K562 (cell line): ENCODE data around the gene SHISA9. TPM values are rescaled to one million over a fixed set of nuclear protein-coding genes. Genes with fewer than 3 reads are reported as not detected.

Experiments used
- ATAC-seq: fragments of 200-7000 bp; cut with Tn5 transposase; 3 replicates; pipeline ENCODE4 v1.9.1; 2020; ENCODE audit warnings: moderate library complexity
- BruUV-seq: library from RNA; stranded (reverse); fragments of 400-500 nt; replicated peaks from 2 replicates; lab custom pipeline; 2021; lab: Mats Ljungman, UMichigan
- CTCF ChIA-PET: fragments of 300-600 bp; formaldehyde crosslinking; extraction: SDS; loops from one replicate; lab custom pipeline; 2021; ENCODE audit warnings: low intra/inter-chr PET ratio; lab: Yijun Ruan, JAX
- POLR2A ChIA-PET: fragments of 300-600, 350-650 bp; sonication (Branson Sonifier 250); formaldehyde crosslinking; extraction: SDS; loops from one replicate; lab custom pipeline; 2021; ENCODE audit warnings: antibody characterized with exemption, inconsistent platforms; lab: Yijun Ruan, JAX
- DNase-seq, 4 experiments: peaks; one replicate each; pipeline versions ENCODE4 v3.0.0 to v3.0.0-alpha.2; 2011 to 2018; ENCODE audit warnings: low spot score in 3 of 4, mixed read lengths in 3 of 4; ENCODE audit errors: extremely low read depth in 1 of 4
- FAIRE-seq: peaks from 2 replicates; lab custom pipeline; 2011; peaks lifted over from hg19 to GRCh38; lab: Jason Lieb, UNC
- H2AFZ ChIP-seq: 2 replicates; pipeline ENCODE4 v1.6.0; 2011; ENCODE audit warnings: low read depth, low read length, control low read depth, inconsistent platforms
- H3K27ac ChIP-seq: fragments of 200-600 bp; 3 replicates; pipeline ENCODE4 v1.8.0; 2011; ENCODE audit warnings: low read depth, mild to moderate bottlenecking, control low read depth, inconsistent platforms, low read length, moderate library complexity, mixed read lengths; ENCODE audit errors: extremely low read depth
- H3K27me3 ChIP-seq, 2 experiments: fragments of 300-600 bp in 1 of 2; 2 replicates in 1 of 2; 3 replicates in 1 of 2; pipeline versions ENCODE4 v1.6.0 to v1.8.0; 2011; ENCODE audit warnings: inconsistent platforms in 2 of 2, low read length in 2 of 2, mild to moderate bottlenecking in 1 of 2, mixed read lengths in 1 of 2, moderate library complexity in 1 of 2; ENCODE audit not compliant: control insufficient read depth in 2 of 2, insufficient read depth in 2 of 2
- H3K36me3 ChIP-seq: fragments of 300-600 bp; 3 replicates; pipeline ENCODE4 v1.8.0; 2011; ENCODE audit warnings: mild to moderate bottlenecking, low read length, inconsistent platforms; ENCODE audit not compliant: control insufficient read depth, insufficient read depth
- H3K4me1 ChIP-seq, 2 experiments: fragments of 200-600 bp in 1 of 2; replicated peaks in 1 of 2; 2 replicates in 1 of 2; 3 replicates in 1 of 2; pipeline versions ENCODE4 v1.5.1 to v1.8.0; 2011; ENCODE audit warnings: inconsistent platforms in 2 of 2, low read length in 2 of 2, mild to moderate bottlenecking in 1 of 2, mixed read lengths in 1 of 2, moderate library complexity in 1 of 2; ENCODE audit not compliant: control insufficient read depth in 2 of 2, insufficient read depth in 2 of 2
- H3K4me2 ChIP-seq: 2 replicates; pipeline ENCODE4 v1.6.1; 2011; ENCODE audit warnings: low read length, control low read depth, inconsistent platforms, mixed read lengths; ENCODE audit not compliant: insufficient read depth
- H3K4me3 ChIP-seq: fragments of 200-600 bp; sonication (generic), shearing (Covaris generic); 2 replicates; pipeline ENCODE4 v1.5.1; 2016; ENCODE audit warnings: control low read depth, inconsistent platforms
- H3K79me2 ChIP-seq: fragments of 200-600 bp; 3 replicates; pipeline ENCODE4 v1.8.0; 2011; ENCODE audit warnings: low read length, inconsistent platforms; ENCODE audit not compliant: control insufficient read depth, insufficient read depth
- H3K9ac ChIP-seq, 2 experiments: 2 replicates each; pipeline versions ENCODE4 v1.6.0 to v1.6.1; 2011; ENCODE audit warnings: low read depth in 2 of 2, low read length in 2 of 2, control low read depth in 1 of 2, inconsistent platforms in 1 of 2, mild to moderate bottlenecking in 1 of 2, mixed read lengths in 1 of 2; ENCODE audit not compliant: insufficient read depth in 1 of 2
- H3K9me1 ChIP-seq: one replicate; pipeline ENCODE4 v1.6.0; 2011; ENCODE audit warnings: inconsistent platforms, mild to moderate bottlenecking, low read length, moderate library complexity; ENCODE audit not compliant: control insufficient read depth, insufficient read depth
- H3K9me3 ChIP-seq: replicated peaks from 2 replicates; pipeline ENCODE4 v1.5.1; 2011; ENCODE audit warnings: low read depth, low read length, inconsistent platforms; ENCODE audit not compliant: control insufficient read depth, insufficient read depth
- H4K20me1 ChIP-seq: replicated peaks from 2 replicates; pipeline ENCODE4 v1.6.1; 2011; ENCODE audit warnings: low read length, inconsistent platforms, mixed read lengths; ENCODE audit not compliant: control insufficient read depth, insufficient read depth
- ARNT ChIP-seq, 2 experiments: fragments of 450-650 bp; IDR thresholded peaks; 2 replicates each; pipeline ENCODE4 v1.6.1; 2016; ENCODE audit warnings: mild to moderate bottlenecking in 1 of 2
- CBX1 ChIP-seq: sonication (generic); IDR thresholded peaks from 2 replicates; pipeline ENCODE4 v1.6.1; 2016; ENCODE audit warnings: antibody characterized with exemption, low read depth, mild to moderate bottlenecking
- JUNB ChIP-seq: fragments of 450-650 bp; formaldehyde crosslinking; conservative IDR thresholded peaks from 2 replicates; pipeline ENCODE4 v1.4.0; 2020; ENCODE audit warnings: mild to moderate bottlenecking
- RBFOX2 ChIP-seq: fragments of 200-400 bp; formaldehyde crosslinking; IDR thresholded peaks from 2 replicates; pipeline ENCODE4 v1.6.1; 2017; ENCODE audit warnings: low read depth, mild to moderate bottlenecking, low read length, moderate library complexity
- RBM14 ChIP-seq: fragments of 200-400 bp; formaldehyde crosslinking; IDR thresholded peaks from 2 replicates; pipeline ENCODE4 v1.6.1; 2018; ENCODE audit warnings: low read depth, mild to moderate bottlenecking, low read length, moderate library complexity, borderline replicate concordance; ENCODE audit not compliant: insufficient read depth
- TRIM24 ChIP-seq, 2 experiments: fragments of 450-650 bp; IDR thresholded peaks; 2 replicates each; pipeline ENCODE4 v1.6.1; 2016
- ZNF551 ChIP-seq: fragments of 250-450 bp; sonication (Bioruptor Pico); IDR thresholded peaks from 2 replicates; pipeline ENCODE4 v1.5.0; 2021; ENCODE audit warnings: mild to moderate bottlenecking, moderate library complexity
- WGBS: fragments of 100-300 bp; shearing (Covaris generic); methylation state at CpG from one replicate; pipeline ENCODE4 v1.1.6; 2016; ENCODE audit warnings: low coverage, mixed read lengths; ENCODE audit not compliant: insufficient coverage; ENCODE audit errors: missing lambda C conversion rate; 5-methylcytosine and 5-hydroxymethylcytosine counted together
- in situ Hi-C: fragments of 300-500 bp; cut with MboI; formaldehyde crosslinking; loops from 4 replicates; pipeline ENCODE4 v1.15.0; 2018; ENCODE audit warnings: inconsistent platforms, mixed read lengths
- intact Hi-C: fragments of 100-400 bp; cut with micrococcal nuclease; formaldehyde crosslinking; loops from 2 replicates; pipeline ENCODE4 v1.14.2; 2022
- polyA plus RNA-seq, 8 experiments: library from polyadenylated mRNA; depleted of rRNA in 4 of 8; stranded (reverse) in 5 of 8; unstranded in 3 of 8; fragments of >200 nt; fragmentation: Nextera tagmentation in 2 of 8; fragmentation: Illumina TruSeq in 1 of 8; extraction: Ambion mirVana in 2 of 8; extraction: Trizol in 1 of 8; gene quantifications; 2 replicates each; pipeline versions ENCODE4 v1.2.1 to v1.2.3, GENCODE V29; 2011 to 2014; ENCODE audit warnings: inconsistent platforms in 1 of 8, missing spikeins in 1 of 8
- total RNA-seq, 7 experiments: library from RNA; depleted of rRNA in 6 of 7; stranded (reverse); fragments of >200 nt in 6 of 7; fragmentation: Illumina TruSeq in 2 of 7; extraction: Trizol in 2 of 7; gene quantifications; 2 replicates each; pipeline versions ENCODE4 v1.2.1 to v1.2.3, GENCODE V29; 2011 to 2021; ENCODE audit warnings: low replicate concordance in 1 of 7
- TF ChIP-seq, protein P1 (sequence below): fragments of 200-800 bp; sonication (Bioruptor generic); IDR thresholded peaks from 2 replicates; pipeline ENCODE4 v1.6.1; 2017; ENCODE audit warnings: missing genetic modification characterization, missing compliant biosample characterization

Gene SHISA9
- total and polyA plus RNA-seq, 9 of the 15 experiments (the other 6 are each of a cell fraction or from before 2014, with no cell fraction given): under 0.01 to 0.16 (median 0.01) TPM; not detected in 6

DNA sequence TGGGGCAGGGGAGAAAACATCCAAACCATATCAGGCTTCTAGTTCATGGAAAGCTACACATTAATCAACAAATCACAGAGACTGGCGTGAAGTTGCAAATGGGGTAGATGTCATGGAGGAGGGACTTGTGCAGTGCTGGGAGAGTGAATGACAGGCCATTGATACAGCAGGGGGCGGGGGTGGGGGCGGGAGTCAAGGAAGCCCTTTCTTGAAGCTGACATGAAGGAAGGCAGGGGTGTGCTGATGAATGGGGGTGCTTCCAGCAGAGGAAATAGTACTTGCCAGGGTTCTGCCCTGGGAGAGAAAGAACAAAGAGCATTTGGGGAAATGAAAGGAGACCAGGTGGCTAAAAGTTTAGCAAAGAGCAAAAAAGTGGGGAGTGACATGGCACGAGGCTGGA lies 269.9 kb downstream of the SHISA9 start:
- no TSS peak for BruUV-seq
- H3K36me3 ChIP-seq: no peaks in the 10 kb centered on the region
- FAIRE-seq: no peak
- H3K9me3 ChIP-seq: no peaks in the 10 kb centered on the region
- H3K79me2 ChIP-seq: no peaks in the 10 kb centered on the region
- TF ChIP-seq, protein P1, sequence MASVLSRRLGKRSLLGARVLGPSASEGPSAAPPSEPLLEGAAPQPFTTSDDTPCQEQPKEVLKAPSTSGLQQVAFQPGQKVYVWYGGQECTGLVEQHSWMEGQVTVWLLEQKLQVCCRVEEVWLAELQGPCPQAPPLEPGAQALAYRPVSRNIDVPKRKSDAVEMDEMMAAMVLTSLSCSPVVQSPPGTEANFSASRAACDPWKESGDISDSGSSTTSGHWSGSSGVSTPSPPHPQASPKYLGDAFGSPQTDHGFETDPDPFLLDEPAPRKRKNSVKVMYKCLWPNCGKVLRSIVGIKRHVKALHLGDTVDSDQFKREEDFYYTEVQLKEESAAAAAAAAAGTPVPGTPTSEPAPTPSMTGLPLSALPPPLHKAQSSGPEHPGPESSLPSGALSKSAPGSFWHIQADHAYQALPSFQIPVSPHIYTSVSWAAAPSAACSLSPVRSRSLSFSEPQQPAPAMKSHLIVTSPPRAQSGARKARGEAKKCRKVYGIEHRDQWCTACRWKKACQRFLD (CRISPR knock-in tag): no peak
- TF ChIP-seq ZNF551 (CRISPR knock-in tag): no peak
- TF ChIP-seq RBFOX2: no peak
- TF ChIP-seq TRIM24 (IDR thresholded peaks at IDR 0.05): no peak
- no peak for TF ChIP-seq JUNB (CRISPR knock-in tag)
- no peak for TF ChIP-seq RBM14
- no peak for TF ChIP-seq CBX1
- TF ChIP-seq ARNT (IDR thresholded peaks at IDR 0.05): no peak
- TF ChIP-seq, all 486 proteins: peak for 0
- H3K9me1 ChIP-seq: no peaks in the 10 kb centered on the region
- DNase-seq (no peak), ATAC-seq (no peak)
- H3K27ac ChIP-seq: no peak overlapping the region
- ChIA-PET POLR2A (no interaction called here), CTCF (no interaction called here)
- H3K4me3 ChIP-seq: no peak overlapping the region
- 0% methylated on average over 2 of the region's 4 CpGs for WGBS
- no peaks in the 10 kb centered on the region for H3K4me1 ChIP-seq
- H2AFZ ChIP-seq: no peak overlapping the region
- no peak overlapping the region for H3K9ac ChIP-seq
- no peak overlapping the region for H3K4me2 ChIP-seq
- no peaks in the 10 kb centered on the region; the same call in 1 of the 2 replicates for H4K20me1 ChIP-seq
- intact Hi-C loops: no loop called here
- H3K27me3 ChIP-seq: peaks cover 0 to 8% of the 10 kb centered on the region in 2 experiments; a peak in 1 of 5 replicates
- in situ Hi-C loops: no loop called here
